ENCODE results near the gene RHBDD3.
A peak's percentile ranks its signal among the peaks of the same experiment; 100 is the strongest.

RHBDD3 gene

DNA sequence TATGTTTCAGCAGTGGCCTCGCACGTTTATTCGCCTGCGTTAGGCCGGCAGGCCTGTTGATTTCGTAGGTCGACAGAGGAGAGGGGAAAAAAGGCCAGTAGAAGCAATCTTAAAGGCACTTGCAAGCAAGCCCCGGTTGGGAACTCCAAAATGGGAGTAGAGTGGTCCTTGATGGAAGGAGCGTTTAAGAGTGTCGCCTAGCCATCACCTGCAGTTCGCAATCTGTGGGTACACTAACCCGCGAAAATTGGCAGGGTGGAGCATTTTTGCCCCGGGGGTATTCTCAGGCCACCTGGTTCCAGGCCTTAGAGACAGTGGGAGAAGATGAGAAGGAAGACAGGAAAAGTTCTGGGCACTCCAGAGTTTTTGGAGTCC lies 1.4 kb upstream of the RHBDD3 start:
- DNase-seq (ENCODE audit: low read depth in 2 of 2): no peak

DNA sequence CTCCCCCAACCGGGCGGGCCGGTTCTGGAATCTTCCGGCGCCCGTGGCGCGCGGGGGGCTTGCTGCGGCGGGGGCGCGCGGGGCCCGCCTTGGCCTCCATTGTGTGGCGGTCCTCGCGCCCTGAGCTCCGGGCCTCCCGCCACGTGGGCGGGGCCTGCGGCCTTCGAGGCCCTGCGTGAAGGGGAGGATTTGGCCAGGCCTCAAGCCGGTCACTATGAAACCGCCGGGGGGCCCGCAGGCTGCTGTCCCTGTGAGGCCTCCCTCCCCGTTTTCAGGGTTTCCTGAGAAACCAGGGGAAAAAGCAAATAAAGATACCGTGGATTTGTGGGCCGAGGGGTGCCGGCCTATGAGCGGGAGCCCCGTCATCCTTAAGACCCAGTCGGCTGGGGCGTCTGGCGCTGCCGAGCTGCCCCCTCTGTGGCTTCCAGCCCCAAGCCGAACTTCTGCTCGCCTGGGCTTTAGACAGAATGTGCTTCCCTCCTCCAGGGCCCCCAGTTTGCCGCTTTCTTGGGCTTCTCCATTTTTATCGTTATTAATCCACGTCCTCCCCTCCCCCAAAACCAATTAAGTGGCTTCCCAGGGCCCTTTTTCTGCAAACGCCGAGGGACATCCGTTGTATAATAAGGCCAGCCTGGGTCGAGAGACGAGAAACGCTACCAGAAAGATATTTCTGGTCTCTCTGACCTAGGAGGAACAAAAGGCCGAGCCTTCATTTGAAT lies 889 bp upstream of the RHBDD3 start:
- DNase-seq (ENCODE audit: low read depth in 2 of 2): peak; percentile 18 to 27

GRCh38 chr22:29267462-29267857 lies 321 bp downstream of the RHBDD3 start:
- DNase-seq (ENCODE audit: low read depth in 2 of 2): no peak

DNA sequence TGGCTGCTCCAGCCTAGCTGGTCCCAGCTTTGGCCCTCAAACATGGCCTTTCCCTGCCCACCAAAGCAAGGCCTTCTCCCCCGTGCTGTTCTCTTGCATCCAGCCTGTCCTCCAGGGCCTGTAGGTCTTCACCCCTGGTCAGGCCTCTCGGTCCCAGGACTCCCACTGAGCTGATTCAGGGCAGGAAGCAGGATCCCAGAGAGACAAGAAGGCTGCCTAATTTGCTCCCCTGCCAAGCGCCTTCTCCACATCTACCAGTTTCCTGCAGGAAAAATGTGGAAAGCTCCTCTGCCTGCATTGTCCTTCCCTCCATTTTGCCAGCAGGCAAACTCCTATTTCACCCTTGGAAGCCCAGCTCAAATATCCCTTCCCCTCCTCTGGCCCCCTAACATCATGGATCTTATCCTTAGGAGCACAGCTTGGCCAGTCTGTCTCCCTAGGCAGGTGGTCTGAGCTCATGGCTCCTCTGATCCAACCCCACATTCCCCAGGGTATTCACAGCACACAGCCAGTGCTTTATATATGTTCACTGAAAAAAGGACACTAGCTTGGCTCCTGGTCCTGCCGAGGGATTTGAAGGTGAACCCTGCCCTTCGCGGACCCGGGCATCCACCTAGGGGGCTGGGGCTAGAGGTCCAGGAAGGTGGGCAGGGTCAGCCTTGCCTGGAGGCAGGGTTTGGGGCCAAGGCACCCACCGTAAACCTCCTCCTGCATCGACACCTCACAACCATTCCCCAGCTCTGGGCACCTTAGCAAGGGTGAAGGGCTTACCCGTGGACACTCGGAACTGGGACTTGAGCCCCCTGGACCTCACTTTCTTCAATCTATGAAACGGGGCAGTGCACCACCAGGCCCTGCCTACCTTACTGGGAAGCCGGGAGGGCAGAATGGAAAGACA lies 968 bp downstream of the RHBDD3 start:
- no peak for DNase-seq (ENCODE audit: low read depth in 2 of 2)

DNA sequence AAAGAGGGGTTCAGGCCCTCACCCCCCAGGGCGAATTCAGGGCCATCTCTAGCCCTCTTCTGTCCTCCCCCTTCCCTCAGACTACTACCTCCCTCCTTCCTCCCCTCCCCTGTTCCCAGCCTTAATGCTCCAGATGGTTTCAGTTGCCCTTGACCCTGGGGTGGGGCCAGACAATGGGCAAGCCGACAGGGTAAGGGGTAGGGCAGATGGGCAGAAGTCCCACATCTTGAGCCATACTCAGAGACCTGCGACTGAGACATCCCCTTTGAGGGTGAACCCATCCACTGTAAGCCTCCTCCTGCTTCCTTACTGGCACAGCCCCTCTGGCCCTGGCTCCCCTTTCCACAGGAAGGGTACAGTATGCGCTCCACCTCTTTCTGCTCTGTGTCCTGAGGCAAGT lies 1.9 kb downstream of the RHBDD3 start:
- no peak for DNase-seq (ENCODE audit: low read depth in 2 of 2)

DNA sequence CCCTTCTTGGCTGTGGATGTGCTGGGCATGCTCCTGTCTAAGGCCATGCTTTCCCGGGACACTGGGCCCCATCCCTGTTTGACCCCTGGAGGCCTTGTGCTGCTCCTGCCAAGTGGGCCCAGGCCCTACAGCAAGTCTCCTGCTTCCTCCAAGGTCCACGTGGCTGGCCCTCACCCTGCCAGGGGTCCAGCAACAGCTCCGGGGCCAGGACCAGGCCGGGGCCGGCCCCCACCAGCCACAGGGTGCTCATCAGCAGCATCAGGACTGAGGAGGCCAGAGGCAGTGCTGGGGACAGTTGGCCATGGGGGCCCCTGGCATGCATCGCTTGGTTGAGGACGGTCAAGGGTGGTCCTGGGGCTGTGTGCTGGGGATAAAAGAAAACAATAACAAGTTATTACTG lies 2.5 kb downstream of the RHBDD3 start:
- no peak for DNase-seq (ENCODE audit: low read depth in 2 of 2)

GRCh38 chr22:29263791-29264276 lies 3.9 kb downstream of the RHBDD3 start:
- DNase-seq (ENCODE audit: low read depth in 2 of 2): no peak

DNA sequence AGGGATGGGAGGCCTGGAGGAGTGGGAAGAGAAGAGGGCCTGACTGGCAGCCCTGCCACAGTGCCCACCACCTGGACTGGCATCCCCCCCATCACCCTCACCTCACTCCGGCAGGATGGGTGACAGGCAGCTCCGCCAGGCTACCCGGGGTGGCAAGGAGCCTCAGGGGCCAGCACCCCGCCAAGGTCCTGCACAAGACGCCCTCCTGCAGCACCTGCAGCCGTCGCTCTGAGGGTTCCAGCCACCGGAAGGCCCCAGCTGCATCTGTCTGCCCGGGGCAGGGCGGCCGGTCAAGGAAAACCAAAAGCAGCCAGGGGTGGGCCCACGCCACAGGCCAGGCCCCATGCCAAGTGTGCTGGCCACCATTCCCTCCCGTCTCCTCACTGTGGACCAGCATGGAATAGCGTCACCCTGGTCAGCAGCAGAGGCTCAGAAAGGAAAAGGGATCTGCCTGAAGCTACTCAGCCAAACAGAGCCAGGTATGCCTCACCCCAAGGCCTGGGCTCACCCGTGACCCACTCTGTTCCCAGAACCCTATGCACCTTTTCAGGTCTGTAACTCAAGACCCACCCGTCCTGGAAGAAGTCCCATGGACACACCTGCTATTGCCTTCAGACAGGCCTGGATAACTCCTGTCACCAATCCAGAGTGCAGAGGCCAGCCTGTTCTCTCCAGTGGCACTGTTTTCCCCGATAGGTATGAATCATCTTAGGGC lies 7.0 kb downstream of the RHBDD3 start:
- no peak for DNase-seq (ENCODE audit: low read depth in 2 of 2)

DNA sequence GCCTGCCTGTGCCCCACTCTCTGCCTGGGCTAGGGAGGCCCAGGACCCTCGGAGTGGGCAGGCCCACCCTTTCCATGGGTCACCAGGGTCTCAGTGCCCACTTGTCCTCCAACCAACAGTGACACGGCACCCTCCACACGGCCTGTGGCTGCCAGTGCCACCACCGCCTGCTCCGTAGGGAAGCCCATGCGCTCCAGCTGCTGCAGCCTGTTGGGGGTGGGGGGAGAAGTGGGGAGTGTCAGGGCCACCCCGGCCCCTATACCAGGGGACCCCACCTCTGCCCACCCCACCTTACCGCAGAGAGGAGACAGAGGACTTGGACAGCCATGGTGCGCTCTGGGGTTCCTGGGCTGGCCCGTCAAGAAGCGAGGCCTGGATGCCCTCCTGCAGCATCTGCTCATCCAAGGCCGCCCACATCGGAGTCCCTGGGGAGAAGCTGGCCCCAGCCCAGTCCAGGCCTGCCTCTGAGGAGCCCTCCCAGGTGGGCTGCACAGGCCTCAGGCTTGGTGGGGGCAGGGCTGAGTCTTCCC lies 7.7 kb downstream of the RHBDD3 start:
- DNase-seq (ENCODE audit: low read depth in 2 of 2): no peak

- no peak for DNase-seq (ENCODE audit: low read depth in 2 of 2)
These were observed 8.4 kb downstream of the RHBDD3 start for GRCh38 chr22:29259253-29259899.

DNA sequence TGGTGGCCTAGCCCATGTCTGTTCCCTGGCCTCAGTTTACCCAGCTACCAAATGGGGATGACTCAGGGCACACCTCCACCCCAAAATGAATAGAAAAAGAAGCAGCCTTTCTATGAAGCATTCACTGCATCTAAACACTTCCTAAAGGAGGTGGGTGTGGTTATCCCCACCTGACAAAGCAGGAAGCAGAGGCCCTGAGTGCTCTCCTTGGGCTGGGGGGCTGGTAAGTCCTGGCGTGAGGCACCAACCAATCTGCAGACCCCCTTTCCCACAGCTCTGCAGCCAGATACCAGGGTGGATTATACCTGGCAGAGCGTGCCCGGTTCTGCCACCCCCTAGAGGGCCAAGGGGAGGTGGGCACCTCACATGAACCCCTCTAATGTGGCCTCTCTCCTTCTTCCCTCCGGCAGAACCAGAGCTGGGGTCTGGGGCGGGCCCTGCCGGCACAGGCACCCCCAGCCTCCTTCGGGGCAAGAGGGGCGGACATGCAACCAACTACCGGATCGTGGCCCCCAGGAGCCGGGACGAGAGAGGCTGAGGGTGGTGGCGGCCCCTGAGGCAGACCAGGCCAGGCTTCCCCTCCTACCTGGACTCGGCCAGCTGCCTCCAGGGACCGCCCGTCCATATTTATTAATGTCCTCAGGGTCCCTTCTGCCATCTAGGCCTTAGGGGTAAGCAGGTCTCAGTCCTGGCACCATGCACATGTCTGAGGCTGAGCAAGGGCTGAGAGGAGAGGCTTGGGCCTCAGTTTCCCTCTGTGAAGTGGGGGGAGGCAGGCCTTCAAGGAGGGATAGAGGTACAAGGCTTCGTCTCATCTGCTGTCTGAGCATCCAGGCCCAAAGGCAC lies 9.2 kb downstream of the RHBDD3 start:
- DNase-seq (ENCODE audit: low read depth in 2 of 2): no peak

DNA sequence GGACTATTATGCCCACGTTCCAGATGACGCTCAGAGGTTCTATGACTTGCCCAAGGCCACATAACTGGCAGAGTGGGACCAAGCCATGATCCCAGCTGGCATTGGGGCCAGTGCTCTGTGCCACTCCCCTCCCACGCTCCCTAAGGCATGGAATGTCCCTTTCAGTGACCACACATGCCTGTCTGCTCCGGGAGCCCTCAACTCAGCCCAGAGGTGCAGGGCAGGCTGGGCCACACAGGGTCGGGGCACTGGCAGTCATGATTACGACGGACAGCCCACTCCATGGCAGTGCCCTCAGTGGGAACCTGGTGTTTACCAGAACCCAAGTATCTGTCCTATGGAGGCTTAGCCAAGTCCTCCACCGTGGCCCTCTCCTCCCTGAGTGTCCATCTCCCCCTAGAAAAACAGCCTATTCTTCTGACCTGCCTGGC lies 10.0 kb downstream of the RHBDD3 start:
- no peak for DNase-seq (ENCODE audit: low read depth in 2 of 2)

DNA sequence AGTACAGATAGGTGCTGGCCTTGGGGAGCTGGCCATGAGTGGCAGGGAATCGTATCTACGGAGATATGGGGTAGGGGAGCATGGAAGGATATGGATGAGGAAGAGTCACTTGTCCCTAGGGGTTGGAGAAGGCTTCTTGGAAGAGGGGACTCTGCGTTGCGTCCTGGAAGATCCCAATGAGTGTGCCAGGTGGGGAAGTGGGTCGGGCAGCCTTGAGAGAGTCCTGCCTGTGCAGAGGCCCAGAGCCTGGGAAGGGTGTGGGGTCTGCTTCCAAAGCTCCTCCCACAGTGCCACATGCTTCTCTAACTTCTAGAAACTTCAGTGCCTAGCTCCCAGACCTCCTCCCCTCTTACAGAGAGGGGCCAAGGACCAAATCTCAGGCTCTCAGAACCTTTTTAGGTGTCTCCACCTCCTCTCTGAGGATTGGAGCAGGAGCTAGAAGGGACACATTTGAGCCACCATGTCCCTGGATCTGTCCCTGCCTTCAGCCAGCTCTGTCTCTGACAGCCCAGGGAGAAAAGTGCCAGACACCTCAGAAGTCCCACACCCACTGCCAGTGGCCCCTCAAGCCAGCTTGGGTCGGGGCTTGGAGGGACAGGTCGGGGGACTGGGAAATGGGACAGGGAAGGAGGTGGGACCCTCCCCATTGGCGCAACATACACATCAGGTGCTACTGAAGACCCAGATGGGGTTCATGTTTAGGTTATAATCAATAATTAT lies 11.0 kb downstream of the RHBDD3 start:
- no peak for DNase-seq (ENCODE audit: low read depth in 2 of 2)

GRCh38 chr22:29255064-29255621 lies 12.6 kb downstream of the RHBDD3 start:
- DNase-seq (ENCODE audit: low read depth in 2 of 2): no peak

DNA sequence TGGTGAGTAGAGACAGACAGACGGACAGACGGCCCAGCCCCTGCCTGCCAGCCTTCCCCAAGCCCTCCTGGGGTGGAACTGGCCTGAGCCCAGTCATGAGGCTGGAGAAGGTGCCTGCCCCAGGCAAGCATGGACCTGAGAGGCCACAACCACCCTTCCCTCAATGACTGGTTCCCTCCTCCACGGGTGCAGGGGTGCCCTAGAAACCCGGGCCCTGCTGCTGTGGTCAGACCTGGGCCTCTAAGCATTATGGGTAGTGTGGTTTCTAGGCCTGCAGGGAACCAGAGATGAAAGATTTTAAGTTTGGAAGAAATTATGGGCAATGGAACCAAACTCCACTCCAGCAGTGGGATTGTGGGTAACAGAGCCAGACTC lies 13.5 kb downstream of the RHBDD3 start:
- no peak for DNase-seq (ENCODE audit: low read depth in 2 of 2)

DNA sequence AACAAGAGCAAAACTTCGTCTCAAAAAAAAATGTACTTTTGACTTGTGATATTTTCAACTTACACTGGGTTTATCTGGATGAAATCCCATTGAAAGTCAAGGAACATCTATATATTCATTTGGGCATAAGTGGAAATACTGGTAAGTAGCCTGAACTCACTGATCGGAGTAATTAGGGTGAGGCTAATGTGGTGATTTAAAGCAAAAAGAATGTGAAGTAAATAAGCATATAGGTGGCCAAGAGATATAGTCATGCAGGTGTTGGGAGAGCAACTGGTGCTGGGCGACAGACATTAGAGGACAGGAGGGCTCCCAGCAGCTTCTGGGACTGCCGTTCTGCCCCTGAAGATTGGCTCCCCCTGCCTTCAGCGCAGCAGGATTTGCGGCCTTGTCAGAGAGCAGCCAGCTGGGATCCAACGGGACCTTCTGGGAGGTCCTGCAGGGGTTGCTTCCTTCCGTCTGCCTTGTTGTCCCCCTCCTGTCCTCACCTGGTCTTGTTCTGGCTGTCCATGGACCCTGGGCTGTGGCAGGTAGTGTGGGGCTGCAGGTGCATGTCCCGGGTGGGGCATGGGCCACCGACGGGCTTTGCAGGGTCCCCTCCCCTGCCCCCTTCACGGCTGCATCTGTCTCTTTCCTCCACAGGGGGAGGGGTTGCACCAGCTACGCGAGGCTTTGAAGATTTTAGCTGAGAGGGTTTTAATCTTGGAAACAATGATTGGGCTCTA lies 14.1 kb downstream of the RHBDD3 start:
- DNase-seq (ENCODE audit: low read depth in 2 of 2): no peak

DNA sequence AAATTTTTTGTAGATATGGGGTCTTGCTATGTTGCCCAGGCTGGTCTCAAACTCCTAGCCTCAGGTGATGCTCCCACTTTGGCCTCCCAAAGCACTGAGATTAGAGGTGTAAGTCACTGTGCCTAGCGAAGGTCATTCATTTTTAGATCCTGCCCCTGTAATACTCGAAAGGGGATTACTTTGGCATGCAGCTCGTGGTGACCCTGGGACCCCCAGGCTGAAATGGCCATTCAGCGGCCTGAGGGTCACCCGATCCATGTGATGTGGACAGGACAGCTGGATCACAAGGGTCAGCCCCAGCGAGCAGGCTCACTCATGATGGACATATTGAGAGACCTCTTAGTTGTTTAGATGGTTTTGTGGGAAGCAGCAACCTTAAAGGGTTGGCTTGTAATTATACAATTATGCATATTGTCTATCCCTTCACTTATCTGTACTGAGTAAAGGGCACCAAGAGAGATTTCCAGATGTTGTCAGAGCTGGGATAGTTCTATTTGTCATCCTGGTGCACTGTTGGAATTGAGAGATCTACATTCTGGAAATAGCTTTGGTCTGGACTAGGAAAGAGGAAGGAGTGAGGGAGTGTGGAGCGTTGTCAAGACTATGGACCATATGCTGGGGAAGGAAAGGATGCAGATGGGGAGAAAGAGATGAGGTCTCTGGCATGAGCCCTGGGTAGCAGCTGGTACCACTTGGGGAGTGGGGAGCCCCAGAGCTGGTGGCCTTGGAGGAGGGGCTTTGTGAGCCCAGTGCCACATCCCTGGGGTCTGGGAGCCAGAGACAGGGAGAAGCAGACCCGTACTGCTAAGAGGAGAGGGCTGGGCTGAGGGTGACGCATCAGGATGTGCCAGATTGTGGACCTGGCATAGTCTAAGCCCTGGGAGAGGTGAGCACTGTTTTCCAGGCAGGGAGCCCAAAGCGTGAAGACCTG lies 15.5 kb downstream of the RHBDD3 start:
- DNase-seq (ENCODE audit: low read depth in 2 of 2): no peak

DNA sequence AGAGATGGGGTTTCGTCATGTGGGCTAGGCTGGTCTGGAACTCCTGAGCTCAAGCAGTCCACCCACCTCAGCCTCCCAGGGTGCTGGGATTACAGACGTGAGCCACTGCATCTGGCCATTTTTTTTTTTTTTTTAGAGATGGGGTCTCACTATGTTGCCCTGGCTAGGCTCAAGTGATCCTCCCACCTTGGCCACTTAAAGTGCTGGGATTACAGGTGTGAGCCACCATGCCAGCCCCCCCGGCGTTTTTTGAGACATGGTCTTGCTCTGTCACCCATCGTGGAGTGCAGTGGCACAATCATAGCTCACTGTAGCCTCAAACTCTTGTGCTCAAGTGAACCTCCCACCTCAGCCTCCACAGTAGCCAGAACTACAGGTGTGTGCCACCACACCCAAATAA lies 16.5 kb downstream of the RHBDD3 start:
- DNase-seq (ENCODE audit: low read depth in 2 of 2): no peak
